ENCODE measurements around the gene TM4SF1.

The TM4SF1 gene

DNA sequence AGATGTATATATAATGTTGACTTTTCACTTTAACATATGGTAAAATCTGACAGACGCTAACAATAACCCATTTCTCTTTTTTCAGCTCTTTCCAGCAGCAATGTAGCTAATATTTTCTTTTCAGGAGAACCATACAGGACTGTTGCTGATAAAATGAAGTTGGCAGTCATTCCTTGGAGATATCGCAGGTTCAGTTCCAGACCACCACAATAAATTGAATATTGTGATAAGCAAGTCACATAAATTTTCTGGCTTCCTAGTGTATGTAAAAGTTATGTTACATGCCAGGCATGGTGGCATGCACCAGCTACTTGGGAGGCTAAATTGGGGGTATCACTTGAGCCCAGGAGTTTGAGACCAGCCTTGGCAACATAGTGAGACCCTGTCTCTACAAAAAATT lies 31.9 kb upstream of the TM4SF1 start:
- H3K4me1 ChIP-seq (ENCODE audit: control insufficient read depth, insufficient read depth, low read length, poor library complexity, severe bottlenecking), result no peaks in the 10 kb centered on the region
- no peaks in the 10 kb centered on the region for H3K9me3 ChIP-seq (ENCODE audit: control insufficient read depth, low read length)
- no peak overlapping the region for H3K4me3 ChIP-seq (ENCODE audit: insufficient read depth, low read depth, low read length, poor library complexity, severe bottlenecking)
- no peaks in the 10 kb centered on the region for H3K27me3 ChIP-seq (replicated peaks; ENCODE audit: control insufficient read depth, insufficient read depth, low read length, poor library complexity, severe bottlenecking)
- no peak overlapping the region for H3K27ac ChIP-seq (ENCODE audit: insufficient read depth, low read length, poor library complexity, severe bottlenecking)
- H3K36me3 ChIP-seq (ENCODE audit: control insufficient read depth, insufficient read depth, low read length), result no peaks in the 10 kb centered on the region
- DNase-seq, result no peak

DNA sequence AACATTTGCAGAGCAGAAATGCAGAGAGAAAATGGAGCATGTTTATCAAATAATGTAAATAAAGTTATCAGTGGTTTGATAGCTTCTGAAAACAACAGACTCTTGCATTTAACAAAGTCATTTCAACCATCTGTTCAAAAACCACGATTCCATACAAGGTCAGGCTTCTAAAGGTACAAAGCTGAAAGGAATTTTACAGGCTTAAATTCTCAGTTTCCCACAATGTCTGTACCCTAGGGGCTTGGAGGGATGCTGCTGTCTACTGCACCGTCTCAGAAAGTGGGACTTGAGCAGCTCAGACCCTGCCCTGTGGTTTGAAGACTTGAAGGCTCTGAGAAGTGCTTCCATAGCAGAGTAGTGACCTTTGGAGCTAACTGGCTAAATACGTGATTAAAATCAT lies 30.4 kb upstream of the TM4SF1 start:
- no peaks in the 10 kb centered on the region for H3K9me3 ChIP-seq (ENCODE audit: control insufficient read depth, low read length)

DNA sequence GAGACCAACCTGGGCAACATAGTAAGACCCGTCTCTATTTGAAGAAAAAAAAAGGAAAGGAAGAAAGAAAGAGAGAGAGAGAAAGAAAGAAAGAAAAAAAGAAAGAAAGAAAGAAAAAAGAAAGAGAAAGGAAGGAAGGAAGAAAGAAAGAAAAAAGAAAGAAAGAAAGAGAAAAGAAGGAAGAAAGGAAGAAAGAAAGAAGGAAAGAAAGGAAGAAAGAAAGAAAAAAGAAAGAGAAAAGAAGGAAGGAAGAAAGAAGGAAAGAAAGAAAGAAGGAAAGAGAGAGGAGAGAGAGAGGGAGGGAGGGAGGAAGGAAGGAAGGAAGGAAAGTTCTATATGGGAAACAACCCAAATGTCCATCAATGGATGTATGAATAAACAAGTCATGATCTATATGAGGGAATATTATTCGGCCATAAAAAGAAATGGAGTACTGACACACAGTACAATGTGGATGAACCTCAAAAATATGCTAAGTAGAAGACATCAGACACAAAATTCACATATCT lies 28.8 kb upstream of the TM4SF1 start:
- H3K4me1 ChIP-seq (ENCODE audit: control insufficient read depth, insufficient read depth, low read length, poor library complexity, severe bottlenecking), result no peaks in the 10 kb centered on the region
- DNase-seq, result no peak
- no peak overlapping the region for H3K27ac ChIP-seq (ENCODE audit: insufficient read depth, low read length, poor library complexity, severe bottlenecking)
- no peaks in the 10 kb centered on the region for H3K36me3 ChIP-seq (ENCODE audit: control insufficient read depth, insufficient read depth, low read length)
- no peaks in the 10 kb centered on the region for H3K9me3 ChIP-seq (ENCODE audit: control insufficient read depth, low read length)
- H3K27me3 ChIP-seq (replicated peaks; ENCODE audit: control insufficient read depth, insufficient read depth, low read length, poor library complexity, severe bottlenecking), result no peaks in the 10 kb centered on the region
- H3K4me3 ChIP-seq (ENCODE audit: insufficient read depth, low read depth, low read length, poor library complexity, severe bottlenecking), result no peak overlapping the region

More for the DNA sequence above, 30.4 kb upstream of the TM4SF1 start:
- H3K27ac ChIP-seq (ENCODE audit: insufficient read depth, low read length, poor library complexity, severe bottlenecking), result no peak overlapping the region
- H3K4me1 ChIP-seq (ENCODE audit: control insufficient read depth, insufficient read depth, low read length, poor library complexity, severe bottlenecking), result no peaks in the 10 kb centered on the region
- no peaks in the 10 kb centered on the region for H3K27me3 ChIP-seq (replicated peaks; ENCODE audit: control insufficient read depth, insufficient read depth, low read length, poor library complexity, severe bottlenecking)
- no peak overlapping the region for H3K4me3 ChIP-seq (ENCODE audit: insufficient read depth, low read depth, low read length, poor library complexity, severe bottlenecking)
- DNase-seq, result no peak
- H3K36me3 ChIP-seq (ENCODE audit: control insufficient read depth, insufficient read depth, low read length), result no peaks in the 10 kb centered on the region

DNA sequence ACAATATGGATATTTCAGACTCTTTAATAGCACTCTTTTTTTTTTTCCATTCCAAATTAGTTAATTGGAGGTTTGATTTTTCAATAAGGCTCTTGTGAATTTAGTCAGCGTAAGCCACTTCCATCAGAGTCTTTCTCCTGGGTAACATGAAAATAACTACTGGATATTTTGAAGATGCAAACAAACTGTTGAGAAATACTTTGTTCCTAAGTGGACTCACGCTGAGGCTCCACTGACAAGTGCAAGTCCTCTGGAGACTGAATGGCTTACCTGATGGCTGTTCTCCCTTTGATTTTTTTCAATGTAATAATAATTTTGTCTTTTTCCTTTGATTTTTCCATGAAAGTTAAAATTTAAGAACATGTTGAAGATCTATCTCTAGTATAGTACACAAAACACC lies 26.0 kb upstream of the TM4SF1 start:
- Histone ChIP-seq H3K27ac (ENCODE audit: insufficient read depth, low read length, poor library complexity, severe bottlenecking) (no peak overlapping the region), H3K9me3 (ENCODE audit: control insufficient read depth, low read length) (no peaks in the 10 kb centered on the region), H3K27me3 (replicated peaks; ENCODE audit: control insufficient read depth, insufficient read depth, low read length, poor library complexity, severe bottlenecking) (no peaks in the 10 kb centered on the region), H3K4me1 (ENCODE audit: control insufficient read depth, insufficient read depth, low read length, poor library complexity, severe bottlenecking) (no peaks in the 10 kb centered on the region), H3K36me3 (ENCODE audit: control insufficient read depth, insufficient read depth, low read length) (no peaks in the 10 kb centered on the region), H3K4me3 (ENCODE audit: insufficient read depth, low read depth, low read length, poor library complexity, severe bottlenecking) (no peak overlapping the region)
- DNase-seq, result no peak

DNA sequence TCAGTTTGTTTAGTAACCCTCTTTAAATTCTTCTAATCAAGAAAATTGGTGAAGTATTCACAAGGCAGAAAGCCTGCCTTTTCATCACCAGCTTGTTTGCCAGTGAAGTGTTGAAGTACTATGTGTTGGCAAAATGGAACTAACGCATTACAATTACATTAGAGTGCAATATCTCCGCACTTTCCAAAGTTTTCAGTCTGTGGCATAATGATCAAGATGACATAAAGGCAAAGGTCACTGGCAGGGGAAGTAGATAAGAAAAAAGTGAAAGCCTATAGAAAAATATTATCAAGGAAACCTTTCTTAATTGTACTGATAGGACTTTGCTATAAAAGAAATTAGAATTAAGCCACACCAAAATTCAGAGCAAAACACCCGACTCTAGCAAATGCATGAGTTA lies 25.0 kb upstream of the TM4SF1 start:
- Histone ChIP-seq H3K4me3 (ENCODE audit: insufficient read depth, low read depth, low read length, poor library complexity, severe bottlenecking) (no peak overlapping the region), H3K4me1 (ENCODE audit: control insufficient read depth, insufficient read depth, low read length, poor library complexity, severe bottlenecking) (no peaks in the 10 kb centered on the region), H3K27me3 (replicated peaks; ENCODE audit: control insufficient read depth, insufficient read depth, low read length, poor library complexity, severe bottlenecking) (no peaks in the 10 kb centered on the region), H3K9me3 (ENCODE audit: control insufficient read depth, low read length) (no peaks in the 10 kb centered on the region), H3K36me3 (ENCODE audit: control insufficient read depth, insufficient read depth, low read length) (no peaks in the 10 kb centered on the region), H3K27ac (ENCODE audit: insufficient read depth, low read length, poor library complexity, severe bottlenecking) (no peak overlapping the region)
- no peak for DNase-seq

- no peak overlapping the region for H3K27ac ChIP-seq (ENCODE audit: insufficient read depth, low read length, poor library complexity, severe bottlenecking)
- no peaks in the 10 kb centered on the region for H3K27me3 ChIP-seq (replicated peaks; ENCODE audit: control insufficient read depth, insufficient read depth, low read length, poor library complexity, severe bottlenecking)
- DNase-seq, result no peak
- no peaks in the 10 kb centered on the region for H3K4me1 ChIP-seq (ENCODE audit: control insufficient read depth, insufficient read depth, low read length, poor library complexity, severe bottlenecking)
- H3K9me3 ChIP-seq (ENCODE audit: control insufficient read depth, low read length), result no peaks in the 10 kb centered on the region
- H3K36me3 ChIP-seq (ENCODE audit: control insufficient read depth, insufficient read depth, low read length), result no peaks in the 10 kb centered on the region
- no peak overlapping the region for H3K4me3 ChIP-seq (ENCODE audit: insufficient read depth, low read depth, low read length, poor library complexity, severe bottlenecking)
These were observed 24.5 kb upstream of the TM4SF1 start for GRCh38 chr3:149401926-149402310.

DNA sequence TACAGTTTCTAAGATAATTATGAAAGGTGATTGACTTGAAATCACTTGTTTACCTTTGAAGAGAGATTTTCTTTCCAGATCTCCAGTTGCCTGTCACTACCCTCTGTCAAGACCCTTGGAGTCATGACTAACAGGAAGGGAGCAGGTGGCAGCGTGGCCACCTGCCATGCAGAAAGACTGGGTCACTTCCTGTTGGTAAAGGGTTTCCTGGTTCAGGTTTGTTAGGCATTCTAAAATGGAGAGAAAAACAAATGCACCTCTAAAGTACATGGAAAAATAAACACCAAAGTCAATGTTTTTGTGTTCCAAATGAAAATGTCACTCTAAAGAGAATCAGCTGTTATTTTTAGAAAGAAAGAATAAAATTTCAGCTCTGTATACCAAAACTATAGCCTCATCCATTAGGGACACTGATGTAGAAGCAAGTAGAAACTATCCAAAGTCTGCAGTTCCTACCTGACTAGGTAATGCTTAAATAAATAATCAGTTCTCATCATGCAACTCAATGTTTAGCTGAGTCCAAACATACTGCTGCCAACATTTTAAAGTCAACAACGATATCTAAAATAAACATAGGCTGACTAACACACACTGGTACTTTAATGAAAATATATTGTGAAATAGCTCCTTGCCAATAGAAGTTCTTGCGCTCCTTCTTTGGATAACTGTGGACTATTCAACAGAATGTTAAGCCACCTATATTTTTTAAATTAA lies 23.9 kb upstream of the TM4SF1 start:
- no peaks in the 10 kb centered on the region for H3K4me1 ChIP-seq (ENCODE audit: control insufficient read depth, insufficient read depth, low read length, poor library complexity, severe bottlenecking)
- H3K9me3 ChIP-seq (ENCODE audit: control insufficient read depth, low read length), result no peaks in the 10 kb centered on the region
- H3K36me3 ChIP-seq (ENCODE audit: control insufficient read depth, insufficient read depth, low read length), result no peaks in the 10 kb centered on the region
- no peak for DNase-seq
- no peaks in the 10 kb centered on the region for H3K27me3 ChIP-seq (replicated peaks; ENCODE audit: control insufficient read depth, insufficient read depth, low read length, poor library complexity, severe bottlenecking)
- H3K4me3 ChIP-seq (ENCODE audit: insufficient read depth, low read depth, low read length, poor library complexity, severe bottlenecking), result no peak overlapping the region
- H3K27ac ChIP-seq (ENCODE audit: insufficient read depth, low read length, poor library complexity, severe bottlenecking), result no peak overlapping the region

DNA sequence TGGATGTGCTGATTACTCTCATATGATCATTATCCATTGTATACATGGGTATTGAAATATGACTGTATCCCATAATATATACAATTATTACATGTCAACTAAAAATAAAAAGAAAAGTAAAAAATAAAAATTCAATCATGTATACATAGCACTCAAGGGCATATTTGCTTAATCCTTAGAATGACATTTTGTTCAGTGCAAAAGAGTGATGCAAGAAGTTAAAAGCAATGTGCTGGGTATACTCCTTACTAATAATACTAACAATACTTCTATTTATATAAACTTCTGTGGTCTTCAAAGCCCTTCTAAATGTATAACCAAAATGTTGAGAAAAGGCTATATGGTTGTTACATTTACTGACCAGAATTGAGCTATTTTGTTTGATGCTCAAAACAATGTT lies 23.2 kb upstream of the TM4SF1 start:
- no peaks in the 10 kb centered on the region for H3K27me3 ChIP-seq (replicated peaks; ENCODE audit: control insufficient read depth, insufficient read depth, low read length, poor library complexity, severe bottlenecking)
- H3K27ac ChIP-seq (ENCODE audit: insufficient read depth, low read length, poor library complexity, severe bottlenecking), result no peak overlapping the region
- no peaks in the 10 kb centered on the region for H3K36me3 ChIP-seq (ENCODE audit: control insufficient read depth, insufficient read depth, low read length)
- no peak for DNase-seq
- H3K4me3 ChIP-seq (ENCODE audit: insufficient read depth, low read depth, low read length, poor library complexity, severe bottlenecking), result no peak overlapping the region
- H3K9me3 ChIP-seq (ENCODE audit: control insufficient read depth, low read length), result no peaks in the 10 kb centered on the region
- no peaks in the 10 kb centered on the region for H3K4me1 ChIP-seq (ENCODE audit: control insufficient read depth, insufficient read depth, low read length, poor library complexity, severe bottlenecking)

DNA sequence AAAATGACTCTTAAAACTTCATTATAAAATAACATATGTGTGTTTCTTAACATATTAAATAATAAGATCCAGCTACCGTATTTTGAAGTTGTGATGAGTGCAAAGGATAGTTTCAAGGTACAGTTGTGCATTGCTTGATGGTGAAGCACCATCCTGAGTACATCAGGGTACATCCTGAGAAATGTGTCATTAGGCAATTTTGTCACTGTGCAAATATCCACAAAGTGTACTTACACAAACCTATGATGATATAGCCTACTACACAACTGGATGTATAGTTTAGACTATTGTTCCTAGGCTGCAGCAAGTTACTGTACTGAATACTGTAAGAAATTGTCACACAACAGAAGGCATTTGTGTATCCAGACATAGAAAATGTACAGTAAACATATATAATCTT lies 20.8 kb upstream of the TM4SF1 start:
- no peak for DNase-seq
- Histone ChIP-seq H3K4me3 (ENCODE audit: insufficient read depth, low read depth, low read length, poor library complexity, severe bottlenecking) (no peak overlapping the region), H3K27me3 (replicated peaks; ENCODE audit: control insufficient read depth, insufficient read depth, low read length, poor library complexity, severe bottlenecking) (no peaks in the 10 kb centered on the region), H3K4me1 (ENCODE audit: control insufficient read depth, insufficient read depth, low read length, poor library complexity, severe bottlenecking) (no peaks in the 10 kb centered on the region), H3K36me3 (ENCODE audit: control insufficient read depth, insufficient read depth, low read length) (no peaks in the 10 kb centered on the region), H3K9me3 (ENCODE audit: control insufficient read depth, low read length) (no peaks in the 10 kb centered on the region), H3K27ac (ENCODE audit: insufficient read depth, low read length, poor library complexity, severe bottlenecking) (no peak overlapping the region)

GRCh38 chr3:149397528-149397927 lies 20.1 kb upstream of the TM4SF1 start:
- no peak overlapping the region for H3K27ac ChIP-seq (ENCODE audit: insufficient read depth, low read length, poor library complexity, severe bottlenecking)
- H3K4me3 ChIP-seq (ENCODE audit: insufficient read depth, low read depth, low read length, poor library complexity, severe bottlenecking), result no peak overlapping the region
- no peaks in the 10 kb centered on the region for H3K36me3 ChIP-seq (ENCODE audit: control insufficient read depth, insufficient read depth, low read length)
- no peaks in the 10 kb centered on the region for H3K9me3 ChIP-seq (ENCODE audit: control insufficient read depth, low read length)
- no peaks in the 10 kb centered on the region for H3K4me1 ChIP-seq (ENCODE audit: control insufficient read depth, insufficient read depth, low read length, poor library complexity, severe bottlenecking)
- no peak for DNase-seq
- H3K27me3 ChIP-seq (replicated peaks; ENCODE audit: control insufficient read depth, insufficient read depth, low read length, poor library complexity, severe bottlenecking), result no peaks in the 10 kb centered on the region

All from effector memory CD4-positive, alpha-beta T cell (primary cell).